SK-N-SH (cell line): ENCODE measurements around the gene FAM168A. TPM values are rescaled to one million over a fixed set of nuclear protein-coding genes. Genes with fewer than 3 reads are reported as not detected.

ENCODE experiments used
- CTCF ChIA-PET: fragments of 300-600, 350-600 bp; formaldehyde crosslinking; extraction: SDS; loops from one replicate; lab custom pipeline; 2021; lab: Yijun Ruan, JAX
- POLR2A ChIA-PET: fragments of 350-600 bp; sonication (Branson Sonifier 250); formaldehyde crosslinking; extraction: SDS; loops from one replicate; lab custom pipeline; 2020; ENCODE audit warnings: antibody characterized with exemption, inconsistent platforms; lab: Yijun Ruan, JAX
- DNase-seq: peaks from one replicate; pipeline ENCODE4 v3.0.0; 2012
- H2AFZ ChIP-seq: fragments of 200-600 bp; sonication (generic); 2 replicates; pipeline ENCODE4 v1.8.1; 2016; ENCODE audit warnings: antibody characterized with exemption, mild to moderate bottlenecking, low read depth
- H3F3A ChIP-seq: fragments of 200-600 bp; sonication (generic); replicated peaks from 2 replicates; pipeline ENCODE3; 2016; ENCODE audit warnings: antibody characterized with exemption, mild to moderate bottlenecking; ENCODE audit not compliant: insufficient read depth
- H3K27ac ChIP-seq, 2 experiments: fragments of 200-500 bp in 1 of 2; fragments of 200-600 bp in 1 of 2; sonication (Bioruptor generic) in 1 of 2; sonication (generic), shearing (Covaris generic) in 1 of 2; 2 replicates each; pipeline versions ENCODE4 v1.5.1 to v1.6.1; 2014 to 2016; ENCODE audit warnings: low read depth in 2 of 2, inconsistent platforms in 1 of 2, low read length in 1 of 2, mild to moderate bottlenecking in 1 of 2, mixed read lengths in 1 of 2
- H3K27me3 ChIP-seq: fragments of 200-600 bp; sonication (generic), shearing (Covaris generic); 2 replicates; pipeline ENCODE4 v1.6.1; 2016; ENCODE audit warnings: mixed run types; ENCODE audit not compliant: insufficient read depth
- H3K36me3 ChIP-seq, 2 experiments: fragments of 200-500 bp in 1 of 2; fragments of 200-600 bp in 1 of 2; sonication (Bioruptor generic) in 1 of 2; sonication (generic) in 1 of 2; replicated peaks in 1 of 2; 2 replicates each; pipeline versions ENCODE3 to v1.5.1; 2014 to 2016; ENCODE audit warnings: low read length in 1 of 2, mild to moderate bottlenecking in 1 of 2; ENCODE audit not compliant: insufficient read depth in 2 of 2, control insufficient read depth in 1 of 2
- H3K4me1 ChIP-seq, 2 experiments: fragments of 200-500 bp in 1 of 2; fragments of 200-600 bp in 1 of 2; sonication (Bioruptor generic) in 1 of 2; sonication (generic), shearing (Covaris generic) in 1 of 2; 2 replicates each; pipeline versions ENCODE4 v1.5.1 to v1.6.1; 2014 to 2016; ENCODE audit warnings: low read depth in 1 of 2, low read length in 1 of 2, mixed run types in 1 of 2; ENCODE audit not compliant: insufficient read depth in 2 of 2, control insufficient read depth in 1 of 2
- H3K4me2 ChIP-seq: fragments of 200-600 bp; sonication (generic), shearing (Covaris generic); 2 replicates; pipeline ENCODE4 v1.6.1; 2017; ENCODE audit warnings: mixed run types
- H3K4me3 ChIP-seq, 2 experiments: fragments of 200-500 bp in 1 of 2; fragments of 200-600 bp in 1 of 2; sonication (Bioruptor generic) in 1 of 2; sonication (generic), shearing (Covaris generic) in 1 of 2; 2 replicates each; pipeline versions ENCODE4 v1.5.1 to v1.8.1; 2014 to 2016; ENCODE audit warnings: low read depth in 2 of 2, inconsistent platforms in 1 of 2, low read length in 1 of 2, mild to moderate bottlenecking in 1 of 2, mixed read lengths in 1 of 2, moderate library complexity in 1 of 2
- H3K79me2 ChIP-seq: fragments of 200-600 bp; sonication (generic); 2 replicates; pipeline ENCODE4 v1.8.1; 2017; ENCODE audit warnings: mild to moderate bottlenecking; ENCODE audit not compliant: insufficient read depth
- H3K9ac ChIP-seq: fragments of 200-600 bp; sonication (generic); 2 replicates; pipeline ENCODE4 v1.6.1; 2017; ENCODE audit warnings: mixed run types
- H3K9me2 ChIP-seq: fragments of 200-600 bp; sonication (generic); 2 replicates; pipeline ENCODE4 v1.6.1; 2017; ENCODE audit warnings: mixed run types
- H3K9me3 ChIP-seq: fragments of 200-600 bp; sonication (generic); 2 replicates; pipeline ENCODE4 v1.6.1; 2017; ENCODE audit warnings: mixed run types, mild to moderate bottlenecking, moderate library complexity
- H4K20me1 ChIP-seq: fragments of 200-600 bp; sonication (generic); 2 replicates; pipeline ENCODE4 v1.6.1; 2017; ENCODE audit warnings: mild to moderate bottlenecking, mixed run types; ENCODE audit not compliant: insufficient read depth
- ELF1 ChIP-seq: IDR thresholded peaks from 2 replicates; pipeline ENCODE4 v1.4.0; 2012
- EP300 ChIP-seq, 2 experiments: IDR thresholded peaks; 2 replicates each; pipeline versions ENCODE4 v1.4.0 to v1.6.1; 2012; ENCODE audit warnings: borderline replicate concordance in 1 of 2, low read depth in 1 of 2, low read length in 1 of 2
- EZH2phosphoT487 ChIP-seq: fragments of 200-600 bp; sonication (generic); IDR thresholded peaks from 2 replicates; pipeline ENCODE4 v1.6.1; 2017; ENCODE audit warnings: low read depth, mixed run types, mild to moderate bottlenecking, antibody characterized with exemption, moderate library complexity, borderline replicate concordance
- FOSL2 ChIP-seq: IDR thresholded peaks from 2 replicates; pipeline ENCODE4 v1.4.0; 2012; ENCODE audit warnings: low read depth, mild to moderate bottlenecking, moderate library complexity, borderline replicate concordance
- FOXJ3 ChIP-seq: sonication (generic); formaldehyde crosslinking; IDR thresholded peaks from 2 replicates; pipeline ENCODE4 v1.5.1; 2020; ENCODE audit warnings: mild to moderate bottlenecking, missing genetic modification reagents
- MEF2A ChIP-seq: IDR thresholded peaks from 2 replicates; pipeline ENCODE4 v1.4.0; 2012; ENCODE audit warnings: low read depth, borderline replicate concordance
- MXI1 ChIP-seq: IDR thresholded peaks from 2 replicates; pipeline ENCODE4 v1.6.1; 2012; ENCODE audit warnings: mild to moderate bottlenecking, low read depth, low read length, improper control_type of control experiment
- NRF1 ChIP-seq: IDR thresholded peaks from 2 replicates; pipeline ENCODE4 v1.6.1; 2012; ENCODE audit warnings: low read depth, mild to moderate bottlenecking, low read length
- POLR2AphosphoS5 ChIP-seq: IDR thresholded peaks from 2 replicates; pipeline ENCODE4 v1.6.1; 2012; ENCODE audit warnings: low read depth, low read length
- RAD21 ChIP-seq: IDR thresholded peaks from 2 replicates; pipeline ENCODE4 v1.6.1; 2012; ENCODE audit warnings: mild to moderate bottlenecking, low read length
- RXRA ChIP-seq: IDR thresholded peaks from 2 replicates; pipeline ENCODE4 v1.4.0; 2012; ENCODE audit warnings: low read depth, mild to moderate bottlenecking, borderline replicate concordance
- SMC3 ChIP-seq: IDR thresholded peaks from 2 replicates; pipeline ENCODE4 v1.6.1; 2012; ENCODE audit warnings: low read depth, low read length, improper control_type of control experiment
- TCF12 ChIP-seq: IDR thresholded peaks from 2 replicates; pipeline ENCODE4 v1.4.0; 2012
- ZBTB33 ChIP-seq: IDR thresholded peaks from 2 replicates; pipeline ENCODE4 v1.4.0; 2012; ENCODE audit warnings: low read depth, borderline replicate concordance
- WGBS: methylation state at CpG from one replicate; pipeline ENCODE4 v1.1.6; 2017; ENCODE audit warnings: low lambda C conversion rate; 5-methylcytosine and 5-hydroxymethylcytosine counted together
- polyA plus RNA-seq, 3 experiments: library from polyadenylated mRNA; depleted of rRNA; stranded (reverse); fragments of >200 nt; gene quantifications; 2 replicates each; pipeline ENCODE4 v1.2.3, GENCODE V29; 2012
- TF ChIP-seq, protein P1 (sequence below): IDR thresholded peaks from 2 replicates; pipeline ENCODE4 v1.6.1; 2012; ENCODE audit warnings: mild to moderate bottlenecking, low read depth, low read length, moderate library complexity
- TF ChIP-seq, protein P2 (sequence below): IDR thresholded peaks from 2 replicates; pipeline ENCODE4; 2012

Gene FAM168A
- polyA plus RNA-seq, 1 of the 3 experiments (the other 2 are of a cell fraction): 17.8 TPM

GRCh38 chr11:73519266-73519665 is 78.6 kb downstream of the FAM168A start:
- Histone ChIP-seq H3K9me2 (no peaks in the 10 kb centered on the region), H2AFZ (no peak overlapping the region), H3K79me2 (peaks cover 12% of the 10 kb centered on the region), H3K4me3 (no peak overlapping the region), H3K4me2 (no peak overlapping the region), H3K9ac (no peak overlapping the region), H4K20me1 (no peaks in the 10 kb centered on the region; the same call in 1 of the 2 replicates), H3K27ac (no peak overlapping the region), H3K36me3 (peaks cover 0 to 6% of the 10 kb centered on the region in 2 experiments)
- DNase-seq: no peak
- ChIA-PET POLR2A (no interaction called here), CTCF (interaction anchor here (1.0 to 1.4 kb wide), 4 partner anchors 9 to 142 kb away, joined by 3 to 4 read pairs (median 3); no protein-coding TSS in a partner anchor)
- TF ChIP-seq RXRA (no peak), FOXJ3 (CRISPR knock-in tag) (no peak), MXI1 (no peak), POLR2AphosphoS5 (no peak), ZBTB33 (no peak), ELF1 (no peak), SMC3 (no peak), EZH2phosphoT487 (no peak)
- TF ChIP-seq, all 33 proteins: peak for 0
- Histone ChIP-seq H3K27me3 (no peaks in the 10 kb centered on the region), H3K4me1 (peaks cover 6 to 27% of the 10 kb centered on the region in 2 experiments), H3K9me3 (no peaks in the 10 kb centered on the region), H3F3A (peaks cover 10% of the 10 kb centered on the region)

DNA sequence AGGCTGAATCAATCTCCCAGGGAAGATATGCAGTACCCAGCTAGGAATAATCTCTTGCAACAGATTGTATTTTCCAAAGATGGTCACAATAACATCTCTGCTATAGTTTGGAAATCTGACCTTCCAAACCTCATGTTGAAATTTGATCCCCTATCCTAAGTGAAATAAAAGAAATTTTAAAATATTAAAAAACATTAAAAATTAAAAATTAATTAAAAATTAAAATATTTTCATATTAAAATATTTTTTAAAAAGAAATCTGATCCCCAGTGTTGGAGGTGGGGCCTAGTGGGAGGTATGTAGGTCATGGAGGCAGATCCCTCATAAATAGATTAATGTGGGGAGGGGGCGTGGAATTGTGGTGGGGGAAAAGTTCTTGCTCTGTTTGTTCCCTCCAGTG is 79.7 kb downstream of the FAM168A start:
- no peaks in the 10 kb centered on the region; the same call in 1 of the 2 replicates for H4K20me1 ChIP-seq
- H3K4me2 ChIP-seq: no peak overlapping the region
- H3K36me3 ChIP-seq: peaks cover 0 to 3% of the 10 kb centered on the region in 2 experiments
- CTCF ChIA-PET: no interaction called here
- no peaks in the 10 kb centered on the region for H3K9me2 ChIP-seq
- no peak overlapping the region for H3K9ac ChIP-seq
- no peak for DNase-seq
- no peak for TF ChIP-seq MEF2A
- TF ChIP-seq TCF12: no peak
- TF ChIP-seq FOXJ3 (CRISPR knock-in tag): no peak
- TF ChIP-seq, protein P1, sequence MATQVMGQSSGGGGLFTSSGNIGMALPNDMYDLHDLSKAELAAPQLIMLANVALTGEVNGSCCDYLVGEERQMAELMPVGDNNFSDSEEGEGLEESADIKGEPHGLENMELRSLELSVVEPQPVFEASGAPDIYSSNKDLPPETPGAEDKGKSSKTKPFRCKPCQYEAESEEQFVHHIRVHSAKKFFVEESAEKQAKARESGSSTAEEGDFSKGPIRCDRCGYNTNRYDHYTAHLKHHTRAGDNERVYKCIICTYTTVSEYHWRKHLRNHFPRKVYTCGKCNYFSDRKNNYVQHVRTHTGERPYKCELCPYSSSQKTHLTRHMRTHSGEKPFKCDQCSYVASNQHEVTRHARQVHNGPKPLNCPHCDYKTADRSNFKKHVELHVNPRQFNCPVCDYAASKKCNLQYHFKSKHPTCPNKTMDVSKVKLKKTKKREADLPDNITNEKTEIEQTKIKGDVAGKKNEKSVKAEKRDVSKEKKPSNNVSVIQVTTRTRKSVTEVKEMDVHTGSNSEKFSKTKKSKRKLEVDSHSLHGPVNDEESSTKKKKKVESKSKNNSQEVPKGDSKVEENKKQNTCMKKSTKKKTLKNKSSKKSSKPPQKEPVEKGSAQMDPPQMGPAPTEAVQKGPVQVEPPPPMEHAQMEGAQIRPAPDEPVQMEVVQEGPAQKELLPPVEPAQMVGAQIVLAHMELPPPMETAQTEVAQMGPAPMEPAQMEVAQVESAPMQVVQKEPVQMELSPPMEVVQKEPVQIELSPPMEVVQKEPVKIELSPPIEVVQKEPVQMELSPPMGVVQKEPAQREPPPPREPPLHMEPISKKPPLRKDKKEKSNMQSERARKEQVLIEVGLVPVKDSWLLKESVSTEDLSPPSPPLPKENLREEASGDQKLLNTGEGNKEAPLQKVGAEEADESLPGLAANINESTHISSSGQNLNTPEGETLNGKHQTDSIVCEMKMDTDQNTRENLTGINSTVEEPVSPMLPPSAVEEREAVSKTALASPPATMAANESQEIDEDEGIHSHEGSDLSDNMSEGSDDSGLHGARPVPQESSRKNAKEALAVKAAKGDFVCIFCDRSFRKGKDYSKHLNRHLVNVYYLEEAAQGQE: no peak
- TF ChIP-seq MXI1: no peak
- TF ChIP-seq FOSL2: no peak
- TF ChIP-seq EP300 (IDR thresholded peaks at IDR 0.05; ENCODE audit: borderline replicate concordance in 1 of 2, low read depth in 1 of 2, low read length in 1 of 2): no peak
- TF ChIP-seq, protein P2, sequence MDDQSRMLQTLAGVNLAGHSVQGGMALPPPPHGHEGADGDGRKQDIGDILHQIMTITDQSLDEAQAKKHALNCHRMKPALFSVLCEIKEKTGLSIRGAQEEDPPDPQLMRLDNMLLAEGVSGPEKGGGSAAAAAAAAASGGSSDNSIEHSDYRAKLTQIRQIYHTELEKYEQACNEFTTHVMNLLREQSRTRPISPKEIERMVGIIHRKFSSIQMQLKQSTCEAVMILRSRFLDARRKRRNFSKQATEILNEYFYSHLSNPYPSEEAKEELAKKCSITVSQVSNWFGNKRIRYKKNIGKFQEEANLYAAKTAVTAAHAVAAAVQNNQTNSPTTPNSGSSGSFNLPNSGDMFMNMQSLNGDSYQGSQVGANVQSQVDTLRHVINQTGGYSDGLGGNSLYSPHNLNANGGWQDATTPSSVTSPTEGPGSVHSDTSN: no peak
- TF ChIP-seq NRF1: no peak
- no peak for TF ChIP-seq RXRA
- TF ChIP-seq RAD21: no peak
- no peak for TF ChIP-seq ZBTB33
- no peak overlapping the region for H3K4me3 ChIP-seq
- peaks cover 15% of the 10 kb centered on the region for H3K79me2 ChIP-seq
- POLR2A ChIA-PET: no interaction called here
- no peak overlapping the region for H3K27ac ChIP-seq
- peaks cover 6 to 27% of the 10 kb centered on the region in 2 experiments for H3K4me1 ChIP-seq
- no peaks in the 10 kb centered on the region for H3K9me3 ChIP-seq
- no peaks in the 10 kb centered on the region for H3K27me3 ChIP-seq
- 95% methylated on average over 1 of the region's 1 CpG for WGBS
- peaks cover 10% of the 10 kb centered on the region for H3F3A ChIP-seq
- no peak overlapping the region for H2AFZ ChIP-seq
